ENCODE results near the gene GARIN5A. TPM values are rescaled to one million over a fixed set of nuclear protein-coding genes. Genes with fewer than 3 reads are reported as not detected.

The GARIN5A gene
- polyA plus RNA-seq, 2 of the 4 experiments (the other 2 are of a cell fraction) = 1.1 to 1.7 TPM

GRCh38 chr19:50505856-50506611 lies 29.4 kb upstream of the GARIN5A start:
- FAIRE-seq = no peak
- no peak for DNase-seq (ENCODE audit: low read depth in 1 of 2, low spot score in 1 of 2)
- WGBS (ENCODE audit: missing lambda C conversion rate) = 90% methylated on average over 21 of the region's 30 CpGs
- ChIA-PET CTCF (no interaction called here), POLR2A (no interaction called here)
- Histone ChIP-seq H3K4me3 (no peak overlapping the region), H3K27ac (no peak overlapping the region), H3K4me2 (no peak overlapping the region), H3K9me3 (no peaks in the 10 kb centered on the region), H3K4me1 (peaks cover 14% of the 10 kb centered on the region)
- ATAC-seq = no peak
- TF ChIP-seq FOSL2 (IDR thresholded peaks at IDR 0.05) (no peak), FOSL2 (CRISPR knock-in tag; IDR thresholded peaks at IDR 0.05) (no peak), HOXA7 (CRISPR knock-in tag; IDR thresholded peaks at IDR 0.05) (no peak), CBX8 (IDR thresholded peaks at IDR 0.05) (no peak), HES2 (IDR thresholded peaks at IDR 0.05) (no peak), CTCF (IDR thresholded peaks at IDR 0.05) (no peak), HMGXB4 (CRISPR knock-in tag; IDR thresholded peaks at IDR 0.05; ENCODE audit: borderline replicate concordance) (no peak), USF2 (IDR thresholded peaks at IDR 0.05) (no peak), RFX5 (IDR thresholded peaks at IDR 0.05) (no peak), PBX3 (IDR thresholded peaks at IDR 0.05) (no peak)

- Histone ChIP-seq H3K4me3 (no peak overlapping the region), H3K4me1 (peaks cover 19% of the 10 kb centered on the region), H3K27ac (0 out of 6 replicates have a peak overlapping the region, but pooled peaks of 1 of the 2 experiments have one; percentile 34), H3K4me2 (peak overlapping the region; percentile 60; the same call in 2 of the 3 replicates), H3K9me3 (no peaks in the 10 kb centered on the region)
- POLR2A ChIA-PET = interaction anchor here (1.1 kb wide), 1 partner anchor 9 kb away, joined by 3 read pairs; the partner anchor contains the start of gene JOSD2
- FAIRE-seq (no peak), DNase-seq (ENCODE audit: low read depth in 1 of 2, low spot score in 1 of 2) (no peak), ATAC-seq (peak; percentile 23 to 25; a peak in 5 of 6 replicates)
- WGBS (ENCODE audit: missing lambda C conversion rate) = 86% methylated on average over 25 of the region's 25 CpGs
- CTCF ChIA-PET = interaction anchor here (0.8 to 2.5 kb wide), 5 partner anchors 11 to 41 kb away, joined by 3 to 9 read pairs (median 4); no protein-coding TSS in a partner anchor
- no peak for TF ChIP-seq REST (IDR thresholded peaks at IDR 0.05)
- no peak for TF ChIP-seq SREBF2 (IDR thresholded peaks at IDR 0.05)
- TF ChIP-seq RNF2 (IDR thresholded peaks at IDR 0.05; ENCODE audit: borderline replicate concordance, low read depth) = no peak
- TF ChIP-seq ATOH8 (CRISPR knock-in tag; IDR thresholded peaks at IDR 0.05; ENCODE audit: low read depth) = no peak
- no peak for TF ChIP-seq GATA3 (IDR thresholded peaks at IDR 0.05; ENCODE audit: borderline replicate concordance)
- TF ChIP-seq FOXS1 (CRISPR knock-in tag; IDR thresholded peaks at IDR 0.05) = no peak
- TF ChIP-seq SMC3 (IDR thresholded peaks at IDR 0.05) = no peak
- no peak for TF ChIP-seq HOXA7 (CRISPR knock-in tag; IDR thresholded peaks at IDR 0.05)
- TF ChIP-seq CBX8 (IDR thresholded peaks at IDR 0.05) = no peak
- no peak for TF ChIP-seq MYC (IDR thresholded peaks at IDR 0.05; ENCODE audit: borderline replicate concordance, low read length)
- TF ChIP-seq JUN (IDR thresholded peaks at IDR 0.05) = no peak
- no peak for TF ChIP-seq HES2 (IDR thresholded peaks at IDR 0.05)
Observed at GRCh38 chr19:50501568-50502475, 25.2 kb upstream of the GARIN5A start.
